ENCODE measurements around the gene AGBL4. TPM values are rescaled to one million over a fixed set of nuclear protein-coding genes. Genes with fewer than 3 reads are reported as not detected.

AGBL4 gene
- total and polyA plus RNA-seq, 7 experiments from 2014 or later: 0.27 TPM; not detected in 6

- H3K27me3 ChIP-seq (ENCODE audit: control insufficient read depth in 2 of 2, insufficient read depth in 2 of 2, low read length in 2 of 2): no peaks in the 10 kb centered on the region
- CTCF ChIA-PET: no interaction called here
- H3K27me3 Mint-ChIP-seq: peaks cover 3 to 34% (median 20%) of the 10 kb centered on the region in 5 donors
- intact Hi-C loops (cut with micrococcal nuclease): no loop called here
- H3K4me3 ChIP-seq (ENCODE audit: low read length): no peak overlapping the region
- no peaks in the 10 kb centered on the region for H3K9me3 ChIP-seq (ENCODE audit: control insufficient read depth in 2 of 3, low read length in 3 of 3)
- POLR2A ChIA-PET: no interaction called here
- H3K36me3 Mint-ChIP-seq: no peaks in the 10 kb centered on the region
- no peak for DNase-seq
- no peak overlapping the region for H3K27ac ChIP-seq (ENCODE audit: low read depth, low read length)
- no peak overlapping the region for H3K4me3 Mint-ChIP-seq
- H3K27ac Mint-ChIP-seq: no peak overlapping the region
- no peaks in the 10 kb centered on the region for H3K36me3 ChIP-seq (ENCODE audit: control insufficient read depth in 2 of 3, insufficient read depth in 3 of 3, low read length in 3 of 3)
- ATAC-seq: no peak
- no peaks in the 10 kb centered on the region for H3K9me3 Mint-ChIP-seq
- H3K4me1 ChIP-seq (ENCODE audit: control insufficient read depth in 2 of 2, insufficient read depth in 2 of 2, low read length in 2 of 2): no peaks in the 10 kb centered on the region
- H3K4me1 Mint-ChIP-seq: no peaks in the 10 kb centered on the region
These were observed 1414.9 kb downstream of the AGBL4 start for GRCh38 chr1:48608882-48609281.

GRCh38 chr1:48603222-48603621 lies 1420.5 kb downstream of the AGBL4 start:
- no peaks in the 10 kb centered on the region for H3K27me3 ChIP-seq (ENCODE audit: control insufficient read depth in 2 of 2, insufficient read depth in 2 of 2, low read length in 2 of 2)
- H3K36me3 ChIP-seq (ENCODE audit: control insufficient read depth in 2 of 3, insufficient read depth in 3 of 3, low read length in 3 of 3): no peaks in the 10 kb centered on the region
- Mint-ChIP-seq H3K4me3 (no peak overlapping the region), H3K4me1 (no peaks in the 10 kb centered on the region), H3K27me3 (peaks cover 1 to 22% (median 7%) of the 10 kb centered on the region in 5 donors), H3K9me3 (no peaks in the 10 kb centered on the region), H3K27ac (no peak overlapping the region), H3K36me3 (no peaks in the 10 kb centered on the region)
- intact Hi-C loops (cut with micrococcal nuclease): no loop called here
- no peak for ATAC-seq
- no peak overlapping the region for H3K4me3 ChIP-seq (ENCODE audit: low read length)
- POLR2A ChIA-PET: no interaction called here
- H3K27ac ChIP-seq (ENCODE audit: low read depth, low read length): no peak overlapping the region
- no peaks in the 10 kb centered on the region for H3K4me1 ChIP-seq (ENCODE audit: control insufficient read depth in 2 of 2, insufficient read depth in 2 of 2, low read length in 2 of 2)
- no peak for DNase-seq
- H3K9me3 ChIP-seq (ENCODE audit: control insufficient read depth in 2 of 3, low read length in 3 of 3): no peaks in the 10 kb centered on the region
- CTCF ChIA-PET: no interaction called here

GRCh38 chr1:48602349-48602748 lies 1421.4 kb downstream of the AGBL4 start:
- intact Hi-C loops (cut with micrococcal nuclease): no loop called here
- CTCF ChIA-PET: no interaction called here
- ATAC-seq (no peak), DNase-seq (no peak)
- Mint-ChIP-seq H3K36me3 (no peaks in the 10 kb centered on the region), H3K4me1 (no peaks in the 10 kb centered on the region), H3K9me3 (no peaks in the 10 kb centered on the region), H3K27me3 (peaks cover 3 to 16% (median 5%) of the 10 kb centered on the region in 5 donors), H3K27ac (no peak overlapping the region), H3K4me3 (no peak overlapping the region)
- H3K27me3 ChIP-seq (ENCODE audit: control insufficient read depth in 2 of 2, insufficient read depth in 2 of 2, low read length in 2 of 2): no peaks in the 10 kb centered on the region
- H3K36me3 ChIP-seq (ENCODE audit: control insufficient read depth in 2 of 3, insufficient read depth in 3 of 3, low read length in 3 of 3): no peaks in the 10 kb centered on the region
- POLR2A ChIA-PET: no interaction called here
- no peak overlapping the region for H3K27ac ChIP-seq (ENCODE audit: low read depth, low read length)
- H3K4me3 ChIP-seq (ENCODE audit: low read length): no peak overlapping the region
- H3K9me3 ChIP-seq (ENCODE audit: control insufficient read depth in 2 of 3, low read length in 3 of 3): no peaks in the 10 kb centered on the region
- no peaks in the 10 kb centered on the region for H3K4me1 ChIP-seq (ENCODE audit: control insufficient read depth in 2 of 2, insufficient read depth in 2 of 2, low read length in 2 of 2)

GRCh38 chr1:48600182-48600581 lies 1423.6 kb downstream of the AGBL4 start:
- Histone ChIP-seq H3K4me3 (ENCODE audit: low read length) (no peak overlapping the region), H3K4me1 (ENCODE audit: control insufficient read depth in 2 of 2, insufficient read depth in 2 of 2, low read length in 2 of 2) (no peaks in the 10 kb centered on the region), H3K9me3 (ENCODE audit: control insufficient read depth in 2 of 3, low read length in 3 of 3) (no peaks in the 10 kb centered on the region), H3K36me3 (ENCODE audit: control insufficient read depth in 2 of 3, insufficient read depth in 3 of 3, low read length in 3 of 3) (no peaks in the 10 kb centered on the region), H3K27ac (ENCODE audit: low read depth, low read length) (no peak overlapping the region), H3K27me3 (ENCODE audit: control insufficient read depth in 2 of 2, insufficient read depth in 2 of 2, low read length in 2 of 2) (no peaks in the 10 kb centered on the region)
- Mint-ChIP-seq H3K9me3 (no peaks in the 10 kb centered on the region), H3K4me1 (no peaks in the 10 kb centered on the region), H3K27ac (no peak overlapping the region), H3K36me3 (no peaks in the 10 kb centered on the region), H3K4me3 (no peak overlapping the region), H3K27me3 (peaks cover 0 to 11% (median 4%) of the 10 kb centered on the region in 5 donors)
- ChIA-PET POLR2A (no interaction called here), CTCF (no interaction called here)
- ATAC-seq (no peak), DNase-seq (no peak)
- intact Hi-C loops (cut with micrococcal nuclease): no loop called here

GRCh38 chr1:48597663-48598062 lies 1426.1 kb downstream of the AGBL4 start:
- POLR2A ChIA-PET: no interaction called here
- ATAC-seq: no peak
- H3K4me3 ChIP-seq (ENCODE audit: low read length): no peak overlapping the region
- CTCF ChIA-PET: no interaction called here
- H3K27me3 Mint-ChIP-seq: peaks cover 0 to 10% (median 4%) of the 10 kb centered on the region in 5 donors
- H3K9me3 ChIP-seq (ENCODE audit: control insufficient read depth in 2 of 3, low read length in 3 of 3): no peaks in the 10 kb centered on the region
- no peak overlapping the region for H3K27ac ChIP-seq (ENCODE audit: low read depth, low read length)
- H3K27me3 ChIP-seq (ENCODE audit: control insufficient read depth in 2 of 2, insufficient read depth in 2 of 2, low read length in 2 of 2): no peaks in the 10 kb centered on the region
- no peaks in the 10 kb centered on the region for H3K4me1 ChIP-seq (ENCODE audit: control insufficient read depth in 2 of 2, insufficient read depth in 2 of 2, low read length in 2 of 2)
- no peaks in the 10 kb centered on the region for H3K36me3 Mint-ChIP-seq
- H3K4me1 Mint-ChIP-seq: no peaks in the 10 kb centered on the region
- no peaks in the 10 kb centered on the region for H3K36me3 ChIP-seq (ENCODE audit: control insufficient read depth in 2 of 3, insufficient read depth in 3 of 3, low read length in 3 of 3)
- intact Hi-C loops (cut with micrococcal nuclease): no loop called here
- DNase-seq: no peak
- no peak overlapping the region for H3K27ac Mint-ChIP-seq
- no peaks in the 10 kb centered on the region for H3K9me3 Mint-ChIP-seq
- H3K4me3 Mint-ChIP-seq: no peak overlapping the region

GRCh38 chr1:48596046-48596445 lies 1427.7 kb downstream of the AGBL4 start:
- ATAC-seq (no peak), DNase-seq (no peak)
- Mint-ChIP-seq H3K27ac (no peak overlapping the region), H3K4me3 (no peak overlapping the region), H3K4me1 (no peaks in the 10 kb centered on the region), H3K27me3 (peaks cover 0 to 7% (median 4%) of the 10 kb centered on the region in 5 donors), H3K9me3 (no peaks in the 10 kb centered on the region), H3K36me3 (no peaks in the 10 kb centered on the region)
- ChIA-PET POLR2A (no interaction called here), CTCF (no interaction called here)
- no peaks in the 10 kb centered on the region for H3K9me3 ChIP-seq (ENCODE audit: control insufficient read depth in 2 of 3, low read length in 3 of 3)
- H3K27ac ChIP-seq (ENCODE audit: low read depth, low read length): no peak overlapping the region
- H3K4me1 ChIP-seq (ENCODE audit: control insufficient read depth in 2 of 2, insufficient read depth in 2 of 2, low read length in 2 of 2): no peaks in the 10 kb centered on the region
- H3K4me3 ChIP-seq (ENCODE audit: low read length): no peak overlapping the region
- intact Hi-C loops (cut with micrococcal nuclease): no loop called here
- no peaks in the 10 kb centered on the region for H3K27me3 ChIP-seq (ENCODE audit: control insufficient read depth in 2 of 2, insufficient read depth in 2 of 2, low read length in 2 of 2)
- no peaks in the 10 kb centered on the region for H3K36me3 ChIP-seq (ENCODE audit: control insufficient read depth in 2 of 3, insufficient read depth in 3 of 3, low read length in 3 of 3)

GRCh38 chr1:48595613-48596012 lies 1428.1 kb downstream of the AGBL4 start:
- POLR2A ChIA-PET: no interaction called here
- no peaks in the 10 kb centered on the region for H3K27me3 ChIP-seq (ENCODE audit: control insufficient read depth in 2 of 2, insufficient read depth in 2 of 2, low read length in 2 of 2)
- CTCF ChIA-PET: no interaction called here
- intact Hi-C loops (cut with micrococcal nuclease): no loop called here
- Mint-ChIP-seq H3K4me1 (no peaks in the 10 kb centered on the region), H3K4me3 (no peak overlapping the region), H3K27me3 (peaks cover 0 to 7% (median 4%) of the 10 kb centered on the region in 5 donors), H3K36me3 (no peaks in the 10 kb centered on the region), H3K9me3 (no peaks in the 10 kb centered on the region), H3K27ac (no peak overlapping the region)
- H3K4me3 ChIP-seq (ENCODE audit: low read length): no peak overlapping the region
- DNase-seq (no peak), ATAC-seq (no peak)
- H3K4me1 ChIP-seq (ENCODE audit: control insufficient read depth in 2 of 2, insufficient read depth in 2 of 2, low read length in 2 of 2): no peaks in the 10 kb centered on the region
- no peak overlapping the region for H3K27ac ChIP-seq (ENCODE audit: low read depth, low read length)
- H3K9me3 ChIP-seq (ENCODE audit: control insufficient read depth in 2 of 3, low read length in 3 of 3): no peaks in the 10 kb centered on the region
- H3K36me3 ChIP-seq (ENCODE audit: control insufficient read depth in 2 of 3, insufficient read depth in 3 of 3, low read length in 3 of 3): no peaks in the 10 kb centered on the region

Measured in naive thymus-derived CD4-positive, alpha-beta T cell (primary cell).